Memory B cell (primary cell): ENCODE measurements around the gene UCN.
A peak's percentile ranks its signal among the peaks of the same experiment; 100 is the strongest.
"Not testable (repeated sequence)": the region's sequence is repeated elsewhere in the genome, so short reads cannot be mapped to it uniquely, and the experiment has no call there.

Source experiments
- ATAC-seq: fragments of 150-1000 bp; cut with Tn5 transposase; 2 replicates; pipeline ENCODE4 v1.10.0; 2021; ENCODE audit warnings: low read depth, mild to moderate bottlenecking, moderate library complexity
- DNase-seq, 2 donors: peaks; one replicate each; pipeline ENCODE4 v3.0.0; 2022; ENCODE audit warnings: low spot score in 2 of 2
- H3K27ac Mint-ChIP-seq: one replicate; pipeline ENCODE4 v1.8.0; 2022; ENCODE audit warnings: mild to moderate bottlenecking, moderate library complexity, mixed read lengths
- H3K27me3 Mint-ChIP-seq: one replicate; pipeline ENCODE4 v1.8.0; 2022; ENCODE audit warnings: mixed read lengths
- H3K36me3 Mint-ChIP-seq: one replicate; pipeline ENCODE4 v1.8.0; 2022; ENCODE audit warnings: mild to moderate bottlenecking, mixed read lengths
- H3K4me1 Mint-ChIP-seq: one replicate; pipeline ENCODE4 v1.8.0; 2022; ENCODE audit warnings: mixed read lengths
- H3K4me3 Mint-ChIP-seq: one replicate; pipeline ENCODE4 v1.8.0; 2022; ENCODE audit warnings: mild to moderate bottlenecking, moderate library complexity, mixed read lengths
- H3K9me3 Mint-ChIP-seq: one replicate; pipeline ENCODE4 v1.8.0; 2022; ENCODE audit warnings: mixed read lengths

The UCN gene

GRCh38 chr2:27285481-27285880 lies 22.8 kb downstream of the UCN start:
- DNase-seq, result no peak
- no peak for ATAC-seq

GRCh38 chr2:27284996-27285395 lies 23.2 kb downstream of the UCN start:
- H3K4me1 Mint-ChIP-seq, result no peaks in the 10 kb centered on the region
- H3K27ac Mint-ChIP-seq, result no peak overlapping the region
- no peaks in the 10 kb centered on the region for H3K9me3 Mint-ChIP-seq
- no peak overlapping the region for H3K4me3 Mint-ChIP-seq
- H3K27me3 Mint-ChIP-seq, result peaks cover 12% of the 10 kb centered on the region
- no peak for ATAC-seq
- no peak for DNase-seq
- H3K36me3 Mint-ChIP-seq, result no peaks in the 10 kb centered on the region

More at GRCh38 chr2:27285481-27285880, 22.8 kb downstream of the UCN start:
- H3K4me3 Mint-ChIP-seq, result no peak overlapping the region
- H3K9me3 Mint-ChIP-seq, result no peaks in the 10 kb centered on the region
- H3K27ac Mint-ChIP-seq, result no peak overlapping the region
- H3K36me3 Mint-ChIP-seq, result no peaks in the 10 kb centered on the region
- no peaks in the 10 kb centered on the region for H3K4me1 Mint-ChIP-seq
- H3K27me3 Mint-ChIP-seq, result peaks cover 12% of the 10 kb centered on the region

- DNase-seq (no peak), ATAC-seq (no peak)
- no peak overlapping the region for H3K4me3 Mint-ChIP-seq
- no peak overlapping the region for H3K27ac Mint-ChIP-seq
- peaks cover 13% of the 10 kb centered on the region for H3K27me3 Mint-ChIP-seq
- H3K36me3 Mint-ChIP-seq, result no peaks in the 10 kb centered on the region
- H3K9me3 Mint-ChIP-seq, result no peaks in the 10 kb centered on the region
- peaks cover 2% of the 10 kb centered on the region for H3K4me1 Mint-ChIP-seq
These were observed 25.4 kb downstream of the UCN start for GRCh38 chr2:27282892-27283291.

GRCh38 chr2:27281855-27282559 lies 26.2 kb downstream of the UCN start, which contains the start of gene TRIM54:
Gene TRIM54 (plus strand): TSS chr2:27282429. CDS start chr2:27282732, 303 bp downstream.
- no peaks in the 10 kb centered on the region for H3K36me3 Mint-ChIP-seq
- no peak for DNase-seq
- peaks cover 16% of the 10 kb centered on the region for H3K27me3 Mint-ChIP-seq
- no peak for ATAC-seq
- H3K27ac Mint-ChIP-seq, result no peak within 1 kb of the TSS
- H3K4me3 Mint-ChIP-seq, result no peak within 1 kb of the TSS
- peaks cover 2% of the 10 kb centered on the region for H3K4me1 Mint-ChIP-seq
- H3K9me3 Mint-ChIP-seq, result no peaks in the 10 kb centered on the region

GRCh38 chr2:27281442-27281841 lies 26.8 kb downstream of the UCN start:
- Mint-ChIP-seq H3K4me3 (no peak overlapping the region), H3K27me3 (peaks cover 17% of the 10 kb centered on the region), H3K36me3 (no peaks in the 10 kb centered on the region), H3K27ac (no peak overlapping the region), H3K4me1 (peaks cover 4% of the 10 kb centered on the region), H3K9me3 (no peaks in the 10 kb centered on the region)
- DNase-seq, result no peak
- no peak for ATAC-seq

GRCh38 chr2:27280826-27281225 lies 27.4 kb downstream of the UCN start:
- Mint-ChIP-seq H3K4me3 (no peak overlapping the region), H3K27ac (no peak overlapping the region), H3K36me3 (no peaks in the 10 kb centered on the region), H3K4me1 (peaks cover 4% of the 10 kb centered on the region), H3K27me3 (peaks cover 18% of the 10 kb centered on the region), H3K9me3 (no peaks in the 10 kb centered on the region)
- DNase-seq (no peak), ATAC-seq (no peak)

- Mint-ChIP-seq H3K27me3 (peaks cover 23% of the 10 kb centered on the region), H3K4me1 (peaks cover 4% of the 10 kb centered on the region), H3K4me3 (no peak overlapping the region), H3K27ac (no peak overlapping the region), H3K9me3 (no peaks in the 10 kb centered on the region), H3K36me3 (no peaks in the 10 kb centered on the region)
- no peak for DNase-seq
- no peak for ATAC-seq
These were observed 30.2 kb downstream of the UCN start for GRCh38 chr2:27278010-27278409.

- no peak within 1 kb of the TSS for H3K27ac Mint-ChIP-seq
- peaks cover 16% of the 10 kb centered on the region for H3K27me3 Mint-ChIP-seq
- H3K9me3 Mint-ChIP-seq, result no peaks in the 10 kb centered on the region
- peaks cover 4% of the 10 kb centered on the region for H3K4me1 Mint-ChIP-seq
- no peak for DNase-seq
- no peak within 1 kb of the TSS for H3K4me3 Mint-ChIP-seq
- no peaks in the 10 kb centered on the region for H3K36me3 Mint-ChIP-seq
- no peak for ATAC-seq
These were observed 32.8 kb downstream of the UCN start, which contains the start of gene DNAJC5G for GRCh38 chr2:27275211-27276150. Gene DNAJC5G (plus strand): TSS chr2:27275433. CDS start chr2:27276729, 1,296 bp downstream.

- not testable (repeated sequence) for DNase-seq, H3K27ac Mint-ChIP-seq, ATAC-seq, H3K9me3 Mint-ChIP-seq, H3K36me3 Mint-ChIP-seq, H3K4me3 Mint-ChIP-seq, H3K4me1 Mint-ChIP-seq
- H3K27me3 Mint-ChIP-seq, result peaks cover 15% of the 10 kb centered on the region
These were observed 35.4 kb downstream of the UCN start for GRCh38 chr2:27272537-27273522.

- no peaks in the 10 kb centered on the region for H3K9me3 Mint-ChIP-seq
- H3K27ac Mint-ChIP-seq, result no peak overlapping the region
- DNase-seq (no peak), ATAC-seq (no peak)
- H3K36me3 Mint-ChIP-seq, result no peaks in the 10 kb centered on the region
- H3K27me3 Mint-ChIP-seq, result peaks cover 11% of the 10 kb centered on the region
- H3K4me1 Mint-ChIP-seq, result peaks cover 2% of the 10 kb centered on the region
- no peak overlapping the region for H3K4me3 Mint-ChIP-seq
These were observed 36.5 kb downstream of the UCN start for GRCh38 chr2:27271631-27272340.

GRCh38 chr2:27270670-27271069 lies 37.6 kb downstream of the UCN start:
- no peaks in the 10 kb centered on the region for H3K36me3 Mint-ChIP-seq
- peaks cover 9% of the 10 kb centered on the region for H3K27me3 Mint-ChIP-seq
- peak; percentile 56 for ATAC-seq
- no peaks in the 10 kb centered on the region for H3K4me1 Mint-ChIP-seq
- no peak overlapping the region for H3K27ac Mint-ChIP-seq
- DNase-seq, result no peak
- no peaks in the 10 kb centered on the region for H3K9me3 Mint-ChIP-seq
- H3K4me3 Mint-ChIP-seq, result no peak overlapping the region

- H3K27ac Mint-ChIP-seq, result no peak overlapping the region
- no peak overlapping the region for H3K4me3 Mint-ChIP-seq
- no peak for DNase-seq
- H3K9me3 Mint-ChIP-seq, result no peaks in the 10 kb centered on the region
- peaks cover 10% of the 10 kb centered on the region for H3K27me3 Mint-ChIP-seq
- peaks cover 2% of the 10 kb centered on the region for H3K4me1 Mint-ChIP-seq
- H3K36me3 Mint-ChIP-seq, result no peaks in the 10 kb centered on the region
- ATAC-seq, result no peak
These were observed 38.1 kb downstream of the UCN start for GRCh38 chr2:27270131-27270530.

GRCh38 chr2:27268296-27268695 lies 39.9 kb downstream of the UCN start:
- ATAC-seq, H3K4me3 Mint-ChIP-seq, H3K9me3 Mint-ChIP-seq, H3K36me3 Mint-ChIP-seq, H3K4me1 Mint-ChIP-seq, DNase-seq, H3K27ac Mint-ChIP-seq: not testable (repeated sequence)
- peaks cover 11% of the 10 kb centered on the region for H3K27me3 Mint-ChIP-seq
